HG03442 (cell line): Measurements from ENCODE around the gene CLIP2.
"Not testable (repeated sequence)": the region's sequence is repeated elsewhere in the genome, so short reads cannot be mapped to it uniquely, and the experiment has no call there.

Source experiments
- ATAC-seq: cut with Tn5 transposase; IDR thresholded peaks from one replicate; pipeline ENCODE4 v1.9.1; 2021; ENCODE audit warnings: mild to moderate bottlenecking, moderate library complexity; ENCODE audit not compliant: unreplicated experiment

The CLIP2 gene

DNA sequence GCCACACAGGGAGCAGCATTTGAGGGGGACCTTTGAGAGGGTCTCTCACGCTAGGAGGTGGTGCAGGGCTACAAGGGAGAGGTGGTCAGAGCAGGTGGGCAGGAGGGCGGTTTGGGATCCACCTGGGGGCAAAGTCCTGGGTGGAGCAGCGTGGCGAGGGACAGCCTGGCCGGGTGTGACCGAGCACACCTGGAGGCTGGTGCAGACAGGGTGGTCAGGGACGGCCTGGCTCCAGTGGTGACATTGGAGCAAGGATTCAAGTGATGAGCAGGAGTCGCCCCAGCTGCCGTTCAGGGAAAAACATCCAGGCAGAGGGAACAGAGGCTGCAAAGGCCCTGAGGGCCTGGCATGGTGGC lies 36.0 kb downstream of the CLIP2 start:
- no peak for ATAC-seq

DNA sequence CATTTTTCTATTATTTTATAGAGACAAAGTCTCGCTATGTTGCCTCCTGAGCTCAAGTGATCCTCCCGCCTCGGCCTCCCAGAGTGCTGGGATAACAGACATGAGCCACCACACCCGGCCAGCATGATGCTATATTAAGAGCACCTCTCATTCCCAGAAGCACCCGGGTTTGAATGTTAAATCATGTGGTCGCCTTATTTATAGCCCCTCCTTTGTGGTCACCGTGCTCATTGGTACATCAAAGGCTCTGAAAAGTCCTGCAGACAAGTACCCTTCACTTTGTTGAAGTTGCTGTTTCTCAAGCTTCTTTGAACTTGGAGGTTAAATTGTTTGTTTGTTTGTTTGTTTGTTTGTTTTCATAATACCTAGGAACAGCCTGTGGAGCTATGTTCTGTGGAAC lies 40.0 kb downstream of the CLIP2 start:
- no peak for ATAC-seq

DNA sequence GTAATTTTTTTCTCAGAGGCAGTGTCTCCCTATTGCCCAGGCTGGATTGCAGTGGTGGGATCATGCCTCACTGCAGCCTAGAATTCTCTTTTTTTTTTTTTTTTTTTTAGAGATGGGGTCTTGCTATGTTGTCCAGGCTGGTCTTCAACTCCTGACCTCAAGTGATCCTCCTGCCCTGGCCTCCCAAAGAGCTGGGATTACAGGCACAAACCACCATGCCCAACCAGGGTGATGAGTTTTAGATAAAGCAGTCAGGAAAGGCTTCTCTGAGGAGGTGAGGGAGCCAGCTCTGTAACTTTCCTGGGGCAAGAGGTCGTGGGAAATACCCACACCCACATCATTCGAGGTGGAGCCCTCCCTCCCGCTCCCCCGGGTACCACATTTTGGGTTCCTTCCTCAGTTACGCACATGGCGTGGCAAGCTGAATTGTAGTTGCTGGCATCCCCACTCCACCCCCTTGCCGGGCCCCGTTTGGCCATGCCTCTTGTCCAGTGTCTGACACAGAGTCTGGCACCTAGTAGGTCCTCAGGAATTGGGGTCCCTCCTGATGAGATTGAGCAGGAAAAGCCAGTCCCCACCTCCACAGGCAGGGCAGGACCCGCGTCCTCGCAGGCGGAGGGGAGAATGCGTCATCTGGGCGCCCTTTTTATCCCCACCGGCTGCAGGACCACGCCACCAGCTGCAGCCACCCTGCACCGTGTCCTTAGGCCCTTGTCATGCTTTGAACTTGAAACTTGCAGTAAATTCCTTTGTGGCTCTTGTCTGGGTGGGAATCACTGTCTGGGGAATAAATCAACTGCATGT lies 43.4 kb downstream of the CLIP2 start:
- ATAC-seq, result no peak

DNA sequence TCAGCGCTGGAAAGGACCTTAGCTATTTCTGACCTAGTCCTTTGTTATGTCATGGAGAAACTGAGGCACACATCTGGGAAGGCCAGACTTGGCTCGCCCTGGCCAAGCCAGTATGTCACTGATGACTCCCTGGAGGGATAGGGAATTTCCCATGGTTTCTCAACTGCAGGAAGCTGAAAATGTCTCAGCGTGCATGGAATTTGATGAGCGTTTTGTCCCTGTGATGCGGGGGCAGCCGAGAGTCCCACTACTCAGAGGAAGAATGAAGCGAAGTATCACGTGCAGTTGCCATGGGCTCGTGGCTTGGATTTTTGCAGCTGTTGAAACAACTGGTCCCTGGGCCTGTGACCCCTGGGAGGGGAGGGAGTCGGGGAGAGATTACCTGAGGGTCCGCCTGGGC lies 44.8 kb downstream of the CLIP2 start:
- no peak for ATAC-seq

DNA sequence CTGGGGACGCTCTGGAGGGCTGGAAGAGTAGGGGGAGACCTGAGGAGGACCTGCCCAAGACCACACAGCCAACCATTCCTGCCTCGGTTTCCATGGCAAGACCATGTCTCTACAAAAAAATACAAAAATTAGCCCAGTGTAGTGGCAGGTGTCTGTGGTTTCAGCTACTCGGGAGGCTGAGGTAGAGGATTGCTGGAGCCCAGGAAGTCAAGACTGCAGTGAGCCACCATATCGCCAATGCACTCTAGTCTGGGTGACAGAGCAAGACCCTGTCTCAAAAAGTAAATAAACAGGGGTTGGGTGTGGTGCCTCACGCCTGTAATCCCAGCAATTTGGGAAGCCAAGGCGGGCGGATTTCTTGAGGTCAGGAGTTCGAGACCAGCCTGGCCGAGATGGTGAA lies 48.7 kb downstream of the CLIP2 start:
- no peak for ATAC-seq

DNA sequence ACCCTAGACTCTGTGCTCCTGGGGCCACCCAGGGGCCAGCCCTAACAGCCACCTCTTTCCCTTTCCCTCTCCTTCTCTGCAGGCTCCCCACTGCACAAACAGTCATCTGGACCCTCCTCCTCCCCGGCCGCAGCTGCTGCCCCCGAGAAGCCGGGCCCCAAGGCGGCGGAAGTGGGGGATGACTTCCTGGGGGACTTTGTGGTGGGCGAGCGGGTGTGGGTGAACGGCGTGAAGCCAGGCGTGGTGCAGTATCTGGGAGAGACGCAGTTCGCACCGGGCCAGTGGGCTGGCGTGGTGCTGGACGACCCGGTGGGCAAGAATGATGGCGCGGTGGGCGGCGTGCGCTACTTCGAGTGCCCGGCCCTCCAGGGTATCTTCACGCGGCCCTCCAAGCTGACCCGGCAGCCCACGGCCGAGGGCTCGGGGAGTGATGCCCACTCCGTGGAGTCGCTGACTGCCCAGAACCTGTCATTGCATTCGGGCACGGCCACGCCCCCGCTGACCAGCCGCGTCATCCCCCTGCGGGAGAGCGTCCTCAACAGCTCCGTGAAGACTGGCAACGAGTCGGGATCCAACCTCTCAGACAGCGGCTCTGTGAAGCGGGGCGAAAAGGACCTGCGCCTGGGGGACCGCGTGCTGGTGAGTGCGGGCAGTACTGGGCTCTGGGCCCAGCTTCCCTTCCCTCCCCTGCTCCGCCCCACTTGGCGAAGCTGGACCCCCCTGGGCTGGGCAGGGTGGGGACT lies 49.3 kb downstream of the CLIP2 start:
- no peak for ATAC-seq

DNA sequence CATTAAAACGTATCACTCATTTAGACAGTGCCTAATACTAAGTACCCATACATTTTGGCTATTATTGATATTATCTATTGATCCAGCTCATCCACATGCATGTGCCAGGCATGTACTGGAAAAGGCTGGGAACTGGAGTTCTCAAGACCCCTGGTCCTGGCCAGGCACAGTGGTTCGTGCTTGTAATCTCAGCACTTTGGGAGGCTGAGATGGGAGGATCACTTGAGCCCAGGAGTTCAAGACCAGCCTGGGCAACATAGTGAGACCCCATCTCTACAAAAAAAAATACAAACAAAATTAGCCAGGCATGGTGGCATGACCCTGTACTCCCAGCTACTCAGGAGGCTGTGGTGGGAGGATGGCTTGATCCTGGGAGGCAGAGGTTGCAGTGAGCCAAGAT lies 50.4 kb downstream of the CLIP2 start:
- ATAC-seq, result not testable (repeated sequence)

DNA sequence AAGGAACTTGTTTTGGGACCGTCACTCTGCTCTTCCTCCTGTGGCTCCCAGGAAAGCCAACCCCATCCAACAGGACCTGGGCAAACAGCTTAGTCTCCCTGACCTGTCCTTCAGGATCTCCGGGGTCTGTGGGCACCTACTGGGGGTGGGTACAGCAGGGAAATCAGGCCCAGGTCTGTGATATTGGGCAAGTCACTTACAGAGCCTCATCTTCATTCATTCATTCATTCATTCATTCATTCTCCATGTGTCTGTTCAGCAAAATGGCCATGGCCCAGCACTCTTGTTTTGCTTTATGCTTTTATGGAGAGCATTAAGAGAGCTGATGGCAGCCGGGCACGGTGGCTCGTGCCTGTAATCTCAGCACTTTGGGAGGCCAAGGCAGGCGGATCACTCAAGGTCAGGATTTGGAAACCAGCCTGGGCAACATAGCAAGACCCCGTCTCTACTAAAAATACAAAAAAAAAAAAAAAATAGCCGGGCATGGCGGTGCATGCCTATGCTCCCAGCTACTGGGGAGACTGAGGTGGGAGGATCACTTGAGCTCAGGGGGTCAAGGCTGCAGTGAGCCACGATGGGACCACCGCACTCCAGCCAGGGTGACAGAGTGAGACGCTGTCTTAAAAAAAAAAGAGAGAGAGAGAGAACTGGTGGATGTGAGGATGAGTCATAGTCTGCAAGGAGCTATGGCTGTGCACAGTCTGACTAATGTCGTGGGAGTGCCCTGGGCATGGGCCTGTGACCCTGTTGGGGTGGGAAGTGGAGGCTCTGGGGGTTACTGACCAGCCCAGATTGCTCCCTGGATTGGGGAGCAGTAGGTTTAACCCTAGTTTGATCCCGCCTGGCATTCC lies 54.3 kb downstream of the CLIP2 start:
- ATAC-seq, result no peak

DNA sequence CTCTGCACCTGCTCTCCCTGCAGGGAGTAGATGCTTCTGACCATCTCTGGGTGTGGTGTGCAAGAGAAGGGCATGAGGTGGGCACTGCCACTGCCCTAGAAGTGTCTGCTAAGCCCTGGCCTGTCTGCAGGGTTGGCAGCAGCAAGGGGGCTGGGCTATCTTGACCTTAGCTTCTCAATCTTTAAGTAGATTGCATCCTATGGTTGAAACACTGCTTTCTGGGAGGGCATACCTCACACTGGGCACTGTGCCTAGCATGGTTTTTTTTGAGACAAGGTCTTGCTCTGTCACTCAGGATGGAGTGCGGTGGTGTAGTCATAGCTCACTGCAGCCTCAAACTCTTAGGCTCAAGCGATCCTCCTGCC lies 54.9 kb downstream of the CLIP2 start:
- ATAC-seq, result no peak

DNA sequence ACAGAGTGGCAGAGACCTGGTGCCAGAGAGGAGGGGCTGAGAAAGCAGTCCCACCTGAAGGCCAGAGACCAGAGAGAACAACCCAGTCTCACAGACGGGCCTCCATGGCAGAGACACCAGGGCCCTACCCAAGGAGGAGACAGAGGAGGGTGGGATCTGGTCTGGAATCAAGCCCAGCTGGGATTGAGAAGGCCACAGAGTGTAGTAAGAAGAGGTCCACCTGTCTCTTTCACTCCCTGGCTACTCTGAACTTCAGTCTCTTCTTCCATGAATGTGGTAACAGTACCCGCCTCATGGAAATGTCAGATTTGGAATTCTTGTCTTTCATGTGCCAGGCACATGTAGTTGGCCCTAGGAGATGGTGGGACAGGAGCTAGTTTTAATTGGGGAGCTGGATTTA lies 55.6 kb downstream of the CLIP2 start:
- no peak for ATAC-seq

DNA sequence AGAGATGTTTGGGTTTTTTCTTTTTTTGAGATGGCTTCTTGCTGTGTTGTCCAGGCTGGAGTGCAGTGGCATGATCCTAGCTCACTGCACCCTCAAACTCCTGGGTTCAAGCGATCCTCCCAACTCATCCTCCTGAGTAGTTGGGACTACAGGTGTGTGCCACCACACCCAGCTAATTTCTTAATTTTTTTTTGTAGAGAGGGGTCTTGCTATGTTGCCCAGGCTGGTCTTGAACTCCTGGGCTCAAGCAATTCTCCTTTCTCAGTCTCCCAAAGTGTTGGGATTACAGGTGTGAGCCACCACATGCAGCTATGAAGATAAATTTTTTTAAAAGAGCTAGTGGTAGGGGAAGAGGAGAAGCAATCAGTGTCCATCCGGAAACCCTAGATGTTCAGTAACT lies 56.8 kb downstream of the CLIP2 start:
- ATAC-seq, result no peak

DNA sequence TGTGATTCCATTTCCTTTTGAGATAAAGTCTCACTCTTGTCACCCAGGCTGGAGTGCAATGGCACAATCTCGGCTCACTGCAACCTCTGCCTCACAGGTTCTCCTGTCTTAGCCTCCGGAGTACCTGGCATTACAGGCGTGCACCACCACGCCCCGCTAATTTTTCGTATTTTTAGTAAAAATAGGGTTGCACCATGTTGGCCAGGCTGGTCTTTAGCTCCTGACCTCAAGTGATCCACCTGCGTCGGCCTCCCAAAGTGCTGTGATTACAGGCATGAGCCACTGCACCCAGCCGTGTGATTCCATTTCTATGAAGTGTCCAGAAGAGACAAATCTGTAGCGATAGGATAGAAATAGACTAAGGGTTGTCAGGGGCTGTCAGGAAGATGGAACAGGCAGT lies 60.4 kb downstream of the CLIP2 start:
- no peak for ATAC-seq

DNA sequence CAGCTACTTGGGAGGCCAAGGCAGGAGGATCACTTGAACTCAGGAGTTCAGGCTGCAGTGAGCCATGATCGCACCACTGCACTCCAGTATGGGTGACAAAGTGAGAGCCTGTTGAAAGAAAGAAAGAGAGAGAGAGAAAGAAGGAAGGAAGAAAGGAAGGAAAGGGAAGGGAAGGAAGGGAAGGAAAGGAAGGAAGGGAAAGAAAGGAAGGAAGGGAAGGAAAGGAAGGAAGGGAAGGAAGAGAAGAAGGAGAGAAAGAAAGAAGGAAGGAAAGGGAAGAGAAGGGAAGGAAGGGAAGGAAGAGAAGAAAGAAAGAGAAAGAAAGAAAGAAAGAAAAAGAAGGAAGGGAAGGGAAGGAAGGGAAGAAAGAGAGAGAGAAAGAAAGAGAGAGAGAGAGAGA lies 61.5 kb downstream of the CLIP2 start:
- ATAC-seq, result no peak

DNA sequence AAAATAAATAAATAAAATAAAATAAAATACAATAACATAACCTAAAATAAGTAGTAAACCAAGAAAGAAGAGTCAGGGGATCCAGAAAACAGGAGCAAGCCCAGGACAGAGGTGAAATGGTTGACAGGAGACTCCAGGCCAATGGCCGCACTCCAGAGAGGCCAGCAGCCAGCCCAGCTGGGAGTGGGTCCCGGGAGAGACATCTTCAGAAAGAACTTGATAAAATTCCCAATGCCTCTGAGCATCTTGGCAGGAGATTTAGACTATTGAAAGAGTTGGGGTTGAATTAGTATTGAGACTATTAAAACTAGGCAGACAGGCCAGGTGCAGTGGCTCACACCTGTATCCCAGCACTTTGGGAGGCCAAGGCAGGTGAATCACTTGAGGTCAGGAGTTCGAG lies 62.6 kb downstream of the CLIP2 start:
- no peak for ATAC-seq

DNA sequence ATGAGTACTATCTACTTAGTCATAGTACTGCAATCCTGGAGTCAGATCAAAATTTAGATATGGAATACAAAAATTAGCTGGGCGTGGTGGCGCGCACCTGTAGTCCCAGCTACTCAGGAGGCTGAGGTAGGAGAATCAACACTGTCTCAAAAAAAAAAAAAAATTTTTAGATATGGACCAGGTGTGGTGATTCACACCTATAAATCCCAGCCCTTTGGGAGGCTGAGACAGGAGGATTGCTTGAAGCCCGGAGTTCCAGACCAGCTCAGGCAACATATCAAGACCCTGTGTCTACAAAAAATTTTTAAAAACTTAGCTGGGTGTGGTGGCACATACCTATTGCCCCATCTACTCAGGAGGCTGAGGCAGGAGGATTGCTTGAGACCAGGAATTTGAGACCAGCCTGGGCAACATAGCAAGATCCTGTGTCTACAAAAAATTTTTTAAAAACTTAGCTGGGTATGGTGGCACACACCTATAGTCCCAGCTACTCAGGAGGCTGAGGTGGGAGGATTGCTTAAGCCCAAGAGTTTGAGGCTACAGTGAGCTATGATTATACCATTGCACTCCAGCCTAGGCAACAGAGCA lies 63.4 kb downstream of the CLIP2 start:
- not testable (repeated sequence) for ATAC-seq

DNA sequence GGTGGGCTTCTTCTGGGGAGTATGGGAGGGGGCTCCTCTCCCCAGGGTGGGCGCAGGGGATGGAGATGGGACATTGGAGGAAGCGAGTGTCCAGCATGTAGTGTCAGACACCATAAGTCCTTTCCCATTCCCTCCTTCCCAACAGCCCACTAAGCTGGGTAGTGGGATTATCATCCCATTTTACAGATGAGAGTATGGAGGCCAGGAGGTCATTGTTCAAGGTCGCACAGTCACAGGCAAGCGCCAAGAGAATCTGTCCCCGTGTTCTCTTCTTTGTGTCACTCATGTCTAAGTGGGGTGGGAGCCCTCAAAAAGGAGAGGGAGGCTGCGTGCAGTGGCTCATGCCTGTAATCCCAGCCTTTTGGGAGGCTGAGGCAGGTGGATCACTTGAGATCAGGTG lies 64.8 kb downstream of the CLIP2 start:
- no peak for ATAC-seq

DNA sequence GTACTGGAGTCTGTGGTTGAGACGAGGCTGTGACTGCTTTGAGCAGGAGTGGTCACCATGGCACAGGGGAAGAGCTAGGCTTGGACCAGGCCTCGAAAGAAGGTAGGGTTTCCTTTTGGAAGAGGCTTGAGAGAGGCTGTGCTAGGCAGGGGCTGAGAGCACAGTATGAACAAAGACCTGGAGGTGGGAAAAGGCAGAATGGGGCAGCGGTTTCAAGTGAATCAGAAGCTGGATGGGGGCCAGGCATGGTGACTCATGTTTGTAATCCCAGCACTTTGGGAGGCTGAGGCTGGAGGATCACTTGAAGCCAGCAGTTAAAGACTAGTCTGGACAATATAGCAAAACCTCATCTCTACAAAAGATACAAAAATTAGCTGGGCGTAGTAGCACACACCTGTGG lies 65.9 kb downstream of the CLIP2 start:
- no peak for ATAC-seq

DNA sequence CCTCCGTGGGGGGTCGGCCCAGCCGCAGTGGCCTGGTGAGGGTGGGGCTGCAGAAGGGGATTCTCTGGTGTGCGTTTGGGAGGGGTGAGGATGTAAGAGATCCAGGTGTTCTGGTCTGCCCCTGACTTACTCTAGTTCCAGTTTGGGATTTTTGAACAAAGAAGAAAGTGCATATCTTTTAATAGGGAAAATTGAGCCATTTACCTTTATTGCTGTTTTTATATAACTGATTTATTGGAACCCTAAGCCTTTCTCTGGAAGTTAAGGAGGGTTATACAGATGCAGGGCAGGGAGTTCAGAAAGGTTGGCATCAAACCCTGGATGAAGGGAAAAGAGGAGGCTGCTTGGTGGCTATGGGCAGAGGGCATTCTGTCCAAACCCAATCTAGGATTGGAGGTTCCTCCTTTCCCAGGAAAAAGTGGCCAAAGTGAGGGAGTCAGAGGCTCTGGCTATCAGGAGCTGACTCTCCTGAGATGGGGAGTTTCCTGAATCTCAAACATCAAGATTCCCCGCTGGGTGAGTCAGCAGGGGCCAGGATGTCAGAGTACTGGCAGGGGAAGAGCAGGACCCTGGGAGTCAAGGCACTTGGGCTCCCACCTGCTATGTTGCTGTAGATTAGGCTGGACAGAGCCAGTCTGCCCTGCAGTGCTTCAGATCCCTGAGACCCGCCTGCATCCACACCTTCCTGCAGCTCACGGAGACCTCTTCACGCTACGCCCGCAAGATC lies 67.5 kb downstream of the CLIP2 start:
- ATAC-seq, result no peak

DNA sequence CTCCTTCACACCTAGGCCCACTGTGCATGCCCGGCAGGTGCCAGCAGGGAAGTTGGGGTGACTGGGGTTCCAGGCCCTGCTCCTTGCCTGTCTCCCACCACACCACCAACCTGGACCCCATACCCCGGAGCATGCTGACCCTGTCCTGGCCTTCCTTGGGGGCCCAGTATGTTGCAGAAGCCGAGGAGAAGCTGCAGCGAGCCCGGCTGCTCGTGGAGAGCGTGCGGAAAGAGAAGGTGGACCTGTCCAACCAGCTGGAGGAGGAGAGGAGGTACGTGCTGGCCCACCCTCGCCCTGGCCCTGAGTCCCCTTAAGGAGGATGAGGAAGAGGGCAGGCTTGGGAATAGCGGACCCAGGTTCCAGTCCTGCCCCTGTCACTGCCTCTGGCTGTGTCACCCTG lies 70.8 kb downstream of the CLIP2 start:
- ATAC-seq, result no peak

DNA sequence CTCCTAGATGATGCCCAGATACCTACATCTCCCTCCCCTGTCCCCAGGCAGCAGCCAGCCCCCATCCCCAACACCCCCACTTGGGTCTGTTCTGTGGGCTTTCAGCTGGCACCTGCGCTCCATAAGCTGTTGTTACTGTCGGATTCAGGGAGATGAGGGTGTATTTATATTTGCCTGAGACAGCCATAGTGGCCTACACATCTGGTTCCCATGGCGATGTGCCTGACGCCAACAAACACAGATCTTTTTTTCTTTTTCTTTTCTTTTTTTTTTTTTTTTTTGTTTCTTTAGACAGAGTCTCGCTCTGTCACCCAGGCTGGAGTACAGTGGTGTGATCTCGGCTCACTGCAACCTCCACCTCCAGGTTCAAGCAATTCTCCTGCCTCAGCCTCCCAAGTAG lies 73.1 kb downstream of the CLIP2 start:
- no peak for ATAC-seq

DNA sequence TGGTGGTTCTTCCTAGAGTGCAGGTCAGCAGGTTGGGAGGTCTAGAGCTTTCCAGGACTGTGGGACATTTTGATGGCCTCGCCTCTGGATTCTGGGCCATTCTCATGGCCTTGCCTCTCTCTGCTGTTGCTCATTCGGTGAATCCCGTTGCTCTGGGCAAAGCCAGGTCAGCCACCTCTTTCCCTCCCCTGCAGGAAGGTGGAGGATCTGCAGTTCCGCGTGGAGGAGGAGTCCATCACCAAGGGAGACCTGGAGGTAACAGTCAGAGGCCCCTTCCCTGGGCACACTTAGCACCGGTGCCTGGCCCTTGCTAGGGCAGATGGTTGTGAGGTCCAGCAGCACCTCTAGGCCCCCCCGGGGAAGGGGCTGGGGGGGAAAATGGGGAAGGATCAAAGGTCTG lies 74.9 kb downstream of the CLIP2 start:
- no peak for ATAC-seq
